ENCODE measurements around the gene TBK1. TPM values are rescaled to one million over a fixed set of nuclear protein-coding genes. Genes with fewer than 3 reads are reported as not detected.

Gene TBK1
- 9.9 and 25.3 TPM in 2 replicates for total RNA-seq (2012; rRNA removed)
- 7.8 and 11.6 TPM in 2 replicates for polyA plus RNA-seq (2012; rRNA removed)
- polyA plus RNA-seq (2012; cell fraction: cytosol; rRNA removed): 0.49 and 0.65 TPM in 2 replicates
- polyA plus RNA-seq (2012; cell fraction: nucleus; rRNA removed; ENCODE audit: low replicate concordance): 0.85 and 11.8 TPM in 2 replicates
- Bru-seq, nascent RNA: percentile 92 among the genes with signal in this experiment
- percentile 84 among the genes with signal in this experiment for BruChase-seq, experiment 1, labeled RNA remaining after a 6-hour chase
- BruChase-seq, experiment 2, labeled RNA remaining after a 2-hour chase: percentile 83 among the genes with signal in this experiment
- long read RNA-seq, transcript TBK1-201 (21 exons, 3,256 nt): major isoform, 34 of 45 reads
- long read RNA-seq, partial matches to known transcripts: 3 of 45 reads
- long read RNA-seq, other reads (novel, unspliced or antisense): 8 of 45 reads

DNA sequence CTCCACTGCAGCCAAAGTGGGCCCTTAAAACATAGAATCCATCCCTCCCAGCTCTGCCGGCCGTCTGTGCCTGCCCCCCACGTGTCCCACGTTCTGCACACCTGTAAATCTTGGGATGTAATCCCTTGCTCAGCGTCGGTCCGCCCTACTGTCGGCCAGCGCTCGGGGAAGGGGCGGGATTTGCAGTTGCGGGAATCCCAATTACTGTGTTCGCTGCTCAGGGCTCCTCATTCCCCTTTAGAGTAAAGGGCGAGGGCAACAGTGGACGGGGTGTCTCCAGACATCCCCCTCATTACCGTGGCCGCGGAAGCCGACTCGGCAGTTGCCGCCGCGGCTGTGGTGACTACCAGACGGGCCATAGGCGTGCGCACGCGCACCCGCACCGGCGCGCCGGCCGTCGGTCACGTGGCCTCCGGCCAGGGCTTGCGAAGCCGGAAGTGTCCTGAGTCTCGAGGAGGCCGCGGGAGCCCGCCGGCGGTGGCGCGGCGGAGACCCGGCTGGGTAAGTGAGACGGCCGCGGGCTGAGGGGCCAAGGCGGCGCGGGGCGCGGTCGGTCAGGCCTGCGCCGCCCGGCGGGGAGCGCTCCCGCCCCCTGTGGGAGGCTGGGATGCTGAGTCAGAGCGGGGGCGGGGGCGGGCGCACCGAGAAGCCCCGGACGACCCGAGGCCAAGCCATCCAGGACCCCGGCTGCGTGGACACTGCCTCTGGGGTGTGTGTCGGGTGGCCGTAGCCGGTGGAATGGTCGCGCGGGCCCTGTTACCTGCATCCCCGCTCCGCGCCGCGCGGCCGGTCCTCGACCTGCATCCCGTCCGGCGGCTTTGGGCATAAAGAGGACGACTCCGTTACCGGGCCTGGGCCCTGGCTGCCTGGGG, at the start of gene TBK1:
Gene TBK1 (plus strand): TSS at position 434 of the 872 bp plus-strand sequence. CDS start 3,751 bp downstream, outside the sequence.
- Histone ChIP-seq H3K79me1 (ENCODE audit: low read depth in 1 of 2, low read length in 2 of 2) (peaks cover 3 to 24% of the 10 kb centered on the region in 2 experiments; a peak in 3 of 4 replicates), H3K18ac (ENCODE audit: low read depth, low read length) (peak within 1 kb of the TSS; percentile 26), H3K4ac (ENCODE audit: low read depth, low read length) (peak within 1 kb of the TSS; percentile 92), H3K27ac (ENCODE audit: insufficient read depth, low read length) (peak within 1 kb of the TSS; percentile 93), H3K56ac (ENCODE audit: extremely low read depth, insufficient read depth, low read length) (peak within 1 kb of the TSS; percentile 92), H3K14ac (replicated peaks; ENCODE audit: low read depth, low read length) (peak within 1 kb of the TSS; percentile 96), H3K36me3 (ENCODE audit: control insufficient read depth, insufficient read depth, low read length) (peaks cover 15% of the 10 kb centered on the region), H2BK5ac (ENCODE audit: low read depth, low read length, poor library complexity, severe bottlenecking) (peak within 1 kb of the TSS; percentile 96), H3K4me1 (ENCODE audit: control insufficient read depth, insufficient read depth, low read length) (peaks cover 9% of the 10 kb centered on the region), H2BK15ac (ENCODE audit: low read depth, low read length) (no peak within 1 kb of the TSS; the same call in 2 of the 3 replicates), H4K5ac (ENCODE audit: low read depth, low read length) (peak within 1 kb of the TSS; percentile 39), H2BK120ac (ENCODE audit: low read depth, low read length) (peak within 1 kb of the TSS; percentile 58; the same call in 1 of the 2 replicates), H3K9me3 (ENCODE audit: control insufficient read depth, insufficient read depth, low read length) (no peaks in the 10 kb centered on the region), H4K8ac (ENCODE audit: low read depth in 2 of 2, low read length in 2 of 2) (peak within 1 kb of the TSS; percentile 36 to 89), H2BK20ac (ENCODE audit: low read depth, low read length) (peak within 1 kb of the TSS; percentile 47; the same call in 1 of the 2 replicates), H4K91ac (ENCODE audit: insufficient read depth, low read depth, low read length) (peak within 1 kb of the TSS; percentile 65), H3K4me3 (ENCODE audit: insufficient read depth, low read depth, low read length) (peak within 1 kb of the TSS; percentile 89), H3K23ac (ENCODE audit: low read depth, low read length) (peak within 1 kb of the TSS; percentile 89), H3K9ac (ENCODE audit: low read depth, low read length) (peak within 1 kb of the TSS; percentile 79), H3K27me3 (ENCODE audit: control insufficient read depth, insufficient read depth, low read length) (no peaks in the 10 kb centered on the region), H4K20me1 (ENCODE audit: insufficient read depth, low read length) (peaks cover 16% of the 10 kb centered on the region), H2AFZ (replicated peaks; ENCODE audit: low read length, poor library complexity) (peak within 1 kb of the TSS; percentile 98), H3K9me1 (ENCODE audit: insufficient read depth, low read length) (0 out of 2 replicates have a peak, but pooled peaks cover 2% of the 10 kb centered on the region), H2AK5ac (ENCODE audit: low read depth, low read length) (peak within 1 kb of the TSS; percentile 71), H2AK9ac (replicated peaks; ENCODE audit: low read depth, low read length, poor library complexity) (peak within 1 kb of the TSS; percentile 90), H3K4me2 (ENCODE audit: low read depth, low read length) (peak within 1 kb of the TSS; percentile 94)
- BruUV-seq (replicated peaks): no TSS peak
- ATAC-seq (ENCODE audit: low read depth): peak; percentile 86
- DNase-seq: peak; percentile 84
- intact Hi-C loops (cut with micrococcal nuclease): no loop called here
- ChIA-PET POLR2A (ENCODE audit: unreplicated experiment) (no interaction called here), CTCF (no interaction called here)
- in situ Hi-C loops (cut with MboI; ENCODE audit: low sequenced_read_pairs): no loop called here
- WGBS, 2 experiments (ENCODE audit: extremely low coverage in 2 of 2, insufficient read length in 1 of 2): 0% methylated on average over 38 of the region's 94 CpGs; no CpG with 5 or more reads in 1 of the 2 experiments
- dilution Hi-C loops (cut with HindIII; ENCODE audit: low sequenced_read_pairs, unreplicated experiment): no loop called here
- TF ChIP-seq CEBPB (IDR thresholded peaks at IDR 0.05; ENCODE audit: low read depth, low read length) (no peak), SMC3 (IDR thresholded peaks at IDR 0.05; ENCODE audit: low read depth, low read length) (no peak), MXI1 (IDR thresholded peaks at IDR 0.05; ENCODE audit: borderline replicate concordance, low read depth, low read length) (peak; percentile 73), NFE2L2 (IDR thresholded peaks at IDR 0.05; ENCODE audit: low read depth, low read length) (peak; percentile 63; the same call in 1 of the 2 replicates), FOS (IDR thresholded peaks at IDR 0.05; ENCODE audit: low read depth, low read length) (peak; percentile 16; the same call in 1 of the 2 replicates), POLR2A (IDR thresholded peaks at IDR 0.05; ENCODE audit: low read depth, low read length) (peak; percentile 90), MAZ (IDR thresholded peaks at IDR 0.05; ENCODE audit: borderline replicate concordance, low read depth, low read length) (peak; percentile 52; the same call in 1 of the 2 replicates), BHLHE40 (IDR thresholded peaks at IDR 0.05; ENCODE audit: low read depth, low read length) (peak; percentile 57), MAFK (IDR thresholded peaks at IDR 0.05; ENCODE audit: low read depth, low read length) (peak; percentile 33; the same call in 1 of the 2 replicates), CTCF (conservative IDR thresholded peaks at IDR 0.05; ENCODE audit: low read depth, low read length) (0 out of 2 replicates have a peak, but pooled peaks have one; percentile 4)
- TF ChIP-seq, protein P1, sequence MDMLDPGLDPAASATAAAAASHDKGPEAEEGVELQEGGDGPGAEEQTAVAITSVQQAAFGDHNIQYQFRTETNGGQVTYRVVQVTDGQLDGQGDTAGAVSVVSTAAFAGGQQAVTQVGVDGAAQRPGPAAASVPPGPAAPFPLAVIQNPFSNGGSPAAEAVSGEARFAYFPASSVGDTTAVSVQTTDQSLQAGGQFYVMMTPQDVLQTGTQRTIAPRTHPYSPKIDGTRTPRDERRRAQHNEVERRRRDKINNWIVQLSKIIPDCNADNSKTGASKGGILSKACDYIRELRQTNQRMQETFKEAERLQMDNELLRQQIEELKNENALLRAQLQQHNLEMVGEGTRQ (IDR thresholded peaks at IDR 0.05; ENCODE audit: low read depth, low read length): peak; percentile 98

Data from IMR-90 (cell line).